ENCODE measurements around the gene DUOXA2.

DUOXA2 gene

DNA sequence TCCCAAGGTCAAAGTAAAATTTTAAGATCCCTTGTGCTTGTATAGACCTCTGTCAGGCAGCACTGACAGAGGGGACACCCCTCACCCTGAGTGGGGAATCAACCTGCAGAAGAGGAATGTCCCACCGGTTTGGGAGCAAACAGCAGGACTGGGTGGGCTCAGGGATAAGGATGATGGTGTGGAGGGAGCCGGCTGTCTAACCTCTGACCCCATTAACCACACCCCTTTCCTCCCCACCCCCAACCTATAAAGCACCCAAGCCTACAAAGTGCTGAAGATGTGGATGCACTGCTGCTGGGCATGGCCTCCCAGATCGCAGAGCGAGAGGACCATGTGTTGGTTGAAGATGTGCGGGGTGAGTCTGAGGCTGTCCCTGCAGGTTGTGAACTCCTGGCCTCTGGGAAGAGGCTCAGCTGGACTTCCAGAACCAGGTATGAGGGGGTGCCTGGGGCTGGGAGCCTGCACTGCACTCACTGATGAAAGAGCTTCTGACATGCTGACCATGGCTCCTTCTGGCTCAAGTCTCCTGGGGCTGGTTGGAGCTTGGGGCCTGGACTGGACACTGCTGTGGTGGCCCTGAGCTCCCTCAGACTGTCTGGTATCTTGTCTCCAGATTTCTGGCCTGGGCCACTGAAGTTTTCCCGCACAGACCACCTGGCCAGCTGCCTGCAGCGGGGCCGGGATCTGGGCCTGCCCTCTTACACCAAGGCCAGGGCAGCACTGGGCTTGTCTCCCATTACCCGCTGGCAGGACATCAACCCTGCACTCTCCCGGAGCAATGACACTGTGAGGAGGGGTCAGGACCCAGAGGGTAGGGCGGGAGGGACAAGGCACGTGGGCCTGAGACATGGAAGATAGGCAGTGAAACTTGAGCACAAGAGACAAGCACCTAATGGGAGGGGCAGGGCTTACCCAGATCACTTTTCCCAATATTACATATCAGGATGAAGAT, 25.0 kb downstream of the DUOXA2 start:
- DNase-seq: no peak

DNA sequence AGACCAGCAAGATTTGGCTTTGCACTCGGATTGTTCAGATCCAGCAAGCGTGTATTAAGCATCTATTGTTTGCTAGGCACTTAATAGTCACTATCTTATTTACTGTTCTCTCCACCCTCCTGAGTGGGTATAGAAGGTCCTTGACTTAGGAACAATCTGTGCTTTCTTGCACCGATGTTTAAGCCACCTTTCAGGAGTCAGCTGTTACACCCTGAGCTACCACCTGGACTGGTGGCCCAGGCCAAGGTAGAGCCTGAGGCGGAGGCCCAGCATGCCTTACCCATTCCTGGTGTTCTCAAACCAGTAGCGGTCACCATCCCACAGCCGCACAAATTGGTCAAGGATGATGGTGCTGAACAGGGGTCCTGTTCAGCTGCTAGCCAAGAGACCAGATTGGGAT, 25.6 kb downstream of the DUOXA2 start:
- no peak for DNase-seq

GRCh38 chr15:45140557-45141250, 26.6 kb downstream of the DUOXA2 start:
- DNase-seq: no peak

DNA sequence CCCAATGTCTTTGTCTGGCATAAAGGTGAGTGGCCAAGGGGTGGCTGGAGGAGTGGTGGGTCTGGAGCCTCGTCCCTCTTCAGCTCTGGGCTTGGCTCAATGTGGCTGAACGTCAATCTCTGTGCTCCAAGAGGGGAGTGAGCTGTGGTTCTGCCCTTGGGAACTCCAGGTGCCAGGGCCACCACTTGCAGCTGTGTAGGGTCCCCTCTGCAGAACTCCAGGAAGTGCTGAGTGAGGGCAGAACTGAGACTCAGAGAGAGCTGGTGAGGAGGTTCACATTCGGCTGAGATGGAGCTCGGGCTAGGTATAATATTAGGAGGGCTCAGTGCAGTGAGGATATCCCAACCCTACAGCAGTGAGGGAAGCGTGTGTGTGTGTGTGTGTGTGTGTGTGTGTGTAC, 27.3 kb downstream of the DUOXA2 start:
- DNase-seq: no peak

DNA sequence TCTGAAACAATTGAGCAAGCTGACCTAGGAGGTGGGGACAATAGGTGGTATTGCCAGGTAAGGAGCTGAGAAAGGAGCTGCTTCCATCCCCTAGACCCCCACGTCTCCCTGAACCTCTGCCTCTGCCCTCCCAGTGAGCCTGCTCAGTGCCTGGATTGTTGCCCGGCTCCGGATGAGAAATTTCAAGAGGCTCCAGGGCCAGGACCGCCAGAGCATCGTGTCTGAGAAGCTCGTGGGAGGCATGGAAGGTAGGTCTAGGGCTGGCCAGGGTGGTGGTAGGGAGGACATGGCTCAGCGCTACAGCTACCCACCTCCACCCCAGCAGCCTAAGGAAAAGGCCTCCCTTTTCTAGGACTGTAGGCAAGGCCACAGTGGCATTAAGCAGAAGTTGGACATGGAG, 28.9 kb downstream of the DUOXA2 start:
- DNase-seq: no peak

DNA sequence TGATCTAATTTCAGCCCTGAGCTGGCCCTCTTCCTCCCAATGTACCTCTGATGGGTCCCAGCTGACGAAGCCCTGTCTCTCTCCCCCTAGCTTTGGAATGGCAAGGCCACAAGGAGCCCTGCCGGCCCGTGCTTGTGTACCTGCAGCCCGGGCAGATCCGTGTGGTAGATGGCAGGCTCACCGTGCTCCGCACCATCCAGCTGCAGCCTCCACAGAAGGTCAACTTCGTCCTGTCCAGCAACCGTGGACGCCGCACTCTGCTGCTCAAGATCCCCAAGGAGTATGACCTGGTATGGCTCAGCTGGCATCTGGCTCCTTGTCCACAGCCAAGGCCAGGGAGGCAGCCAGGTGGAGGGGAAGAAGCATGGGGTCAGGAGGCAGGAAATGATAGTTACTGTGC, 29.8 kb downstream of the DUOXA2 start:
- no peak for DNase-seq

- no peak for DNase-seq
Measured at GRCh38 chr15:45144775-45145174, 30.6 kb downstream of the DUOXA2 start.

DNA sequence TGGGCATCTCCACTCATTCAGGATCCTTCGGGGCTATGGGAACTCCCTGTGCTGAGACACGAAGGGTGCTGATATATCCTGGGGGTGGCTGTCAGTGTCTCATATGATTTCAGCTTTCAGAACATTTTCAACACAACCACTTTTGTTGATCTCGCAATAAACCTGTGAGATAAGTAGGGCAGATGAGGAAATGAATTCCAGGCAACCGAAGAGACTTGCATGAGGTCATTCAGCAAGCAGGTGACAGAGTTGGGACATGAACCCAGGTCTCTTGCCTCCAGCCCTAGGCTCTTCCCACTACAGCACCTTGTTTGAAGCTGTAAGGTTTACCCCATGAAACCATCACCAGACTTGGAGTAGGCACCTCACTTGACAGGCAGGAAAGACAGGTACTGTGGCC, 32.3 kb downstream of the DUOXA2 start:
- no peak for DNase-seq

DNA sequence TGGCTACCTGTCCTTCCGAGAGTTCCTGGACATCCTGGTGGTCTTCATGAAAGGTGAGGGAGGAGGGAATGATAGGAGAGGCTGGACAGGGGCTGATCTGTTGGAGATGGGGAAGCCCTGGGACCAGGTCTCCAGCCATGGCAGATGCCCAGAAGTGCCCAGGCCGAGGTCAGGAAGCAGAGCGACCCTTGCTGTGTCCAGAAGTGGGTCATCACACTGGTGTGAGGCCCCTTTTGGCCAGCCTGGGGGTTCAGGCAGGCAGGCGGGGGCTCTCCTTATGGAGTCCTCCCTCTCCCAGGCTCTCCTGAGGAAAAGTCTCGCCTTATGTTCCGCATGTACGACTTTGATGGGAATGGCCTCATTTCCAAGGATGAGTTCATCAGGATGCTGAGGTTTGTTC, 33.5 kb downstream of the DUOXA2 start:
- DNase-seq: no peak

GRCh38 chr15:45148076-45149059, 34.2 kb downstream of the DUOXA2 start:
- DNase-seq: no peak

GRCh38 chr15:45149060-45149459, 34.9 kb downstream of the DUOXA2 start:
- no peak for DNase-seq

DNA sequence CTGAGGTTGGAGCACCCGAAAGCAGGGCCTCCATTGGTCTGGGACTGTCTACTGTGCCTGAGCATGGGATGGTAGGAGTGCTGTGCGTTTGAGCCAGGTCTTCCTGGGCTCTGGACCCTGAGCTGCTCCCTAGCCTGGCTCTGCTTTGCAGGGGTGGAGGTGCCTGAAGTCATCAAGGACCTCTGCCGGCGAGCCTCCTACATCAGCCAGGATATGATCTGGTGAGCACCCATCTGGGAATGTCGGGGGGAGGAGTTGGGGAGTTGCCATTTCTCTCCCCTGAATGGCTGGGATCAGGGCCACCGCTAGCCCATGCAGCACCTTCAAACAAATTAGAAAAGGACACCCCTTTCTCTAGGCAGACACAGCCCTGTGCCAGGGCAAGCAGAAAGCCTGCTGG, 36.4 kb downstream of the DUOXA2 start:
- DNase-seq: no peak

- no peak for DNase-seq
Measured at GRCh38 chr15:45150997-45151396, 36.9 kb downstream of the DUOXA2 start.

DNA sequence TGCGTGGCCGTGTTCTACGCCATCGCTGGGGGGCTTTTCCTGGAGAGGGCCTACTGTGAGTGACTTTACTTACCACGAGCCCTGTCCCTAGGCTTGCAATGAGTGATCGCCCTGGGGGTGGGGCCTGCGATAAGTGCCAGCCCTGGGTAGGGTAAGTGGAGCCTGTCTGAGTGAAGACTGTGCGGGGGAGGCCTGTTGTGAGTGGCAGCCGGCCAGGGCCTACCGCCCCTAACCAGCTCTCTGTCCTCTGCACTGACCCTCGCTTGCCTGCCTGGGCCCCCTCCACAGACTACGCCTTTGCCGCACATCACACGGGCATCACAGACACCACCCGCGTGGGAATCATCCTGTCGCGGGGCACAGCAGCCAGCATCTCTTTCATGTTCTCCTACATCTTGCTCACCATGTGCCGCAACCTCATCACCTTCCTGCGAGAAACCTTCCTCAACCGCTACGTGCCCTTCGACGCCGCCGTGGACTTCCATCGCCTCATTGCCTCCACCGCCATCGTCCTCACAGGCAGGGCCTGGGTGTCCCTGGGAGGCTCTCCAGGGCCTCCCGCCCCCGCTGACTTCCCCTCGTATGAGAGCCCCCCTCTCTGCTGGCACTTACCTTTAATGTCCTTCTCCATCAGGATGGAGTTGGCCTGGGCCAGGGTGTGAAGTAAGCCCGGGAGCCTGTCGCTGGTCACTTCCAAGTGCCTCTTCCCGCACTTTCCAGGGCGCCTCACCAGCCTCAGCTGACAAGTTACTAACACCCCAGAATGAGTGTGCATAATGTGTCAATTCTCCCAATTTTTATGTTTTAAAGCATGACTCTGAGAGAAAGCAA, 38.1 kb downstream of the DUOXA2 start:
- no peak for DNase-seq

DNA sequence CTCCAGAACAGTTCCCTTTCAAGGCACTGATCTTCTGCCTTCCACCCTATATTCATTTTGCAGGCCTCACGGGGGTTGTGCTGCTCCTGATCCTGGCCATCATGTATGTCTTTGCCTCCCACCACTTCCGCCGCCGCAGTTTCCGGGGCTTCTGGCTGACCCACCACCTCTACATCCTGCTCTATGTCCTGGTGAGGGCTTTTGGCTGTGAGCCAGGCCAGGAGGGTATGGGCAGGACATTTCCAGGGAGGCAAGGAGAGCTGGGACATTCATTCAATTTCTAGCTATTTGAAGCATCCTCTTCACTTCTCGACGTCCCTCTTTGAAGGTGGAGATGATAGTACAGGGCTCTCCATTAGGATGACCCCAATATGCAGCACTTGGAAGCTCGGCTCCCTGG, 41.6 kb downstream of the DUOXA2 start:
- no peak for DNase-seq

- DNase-seq: no peak
Measured at GRCh38 chr15:45156744-45157455, 42.8 kb downstream of the DUOXA2 start.

GRCh38 chr15:45157974-45158373, 43.8 kb downstream of the DUOXA2 start:
- no peak for DNase-seq

DNA sequence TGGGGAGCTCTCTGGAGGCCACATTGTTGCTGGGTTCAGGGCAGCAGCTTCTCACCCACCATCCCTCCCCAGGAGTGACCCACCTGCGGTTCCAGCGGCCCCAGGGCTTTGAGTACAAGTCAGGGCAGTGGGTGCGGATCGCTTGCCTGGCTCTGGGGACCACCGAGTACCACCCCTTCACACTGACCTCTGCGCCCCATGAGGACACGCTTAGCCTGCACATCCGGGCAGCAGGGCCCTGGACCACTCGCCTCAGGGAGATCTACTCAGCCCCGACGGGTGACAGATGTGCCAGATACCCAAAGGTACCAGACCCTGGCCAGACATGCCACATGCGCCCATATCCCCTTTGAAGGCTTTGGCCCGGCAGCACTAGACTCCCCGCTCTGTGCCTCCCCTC, 47.5 kb downstream of the DUOXA2 start:
- DNase-seq: no peak

DNA sequence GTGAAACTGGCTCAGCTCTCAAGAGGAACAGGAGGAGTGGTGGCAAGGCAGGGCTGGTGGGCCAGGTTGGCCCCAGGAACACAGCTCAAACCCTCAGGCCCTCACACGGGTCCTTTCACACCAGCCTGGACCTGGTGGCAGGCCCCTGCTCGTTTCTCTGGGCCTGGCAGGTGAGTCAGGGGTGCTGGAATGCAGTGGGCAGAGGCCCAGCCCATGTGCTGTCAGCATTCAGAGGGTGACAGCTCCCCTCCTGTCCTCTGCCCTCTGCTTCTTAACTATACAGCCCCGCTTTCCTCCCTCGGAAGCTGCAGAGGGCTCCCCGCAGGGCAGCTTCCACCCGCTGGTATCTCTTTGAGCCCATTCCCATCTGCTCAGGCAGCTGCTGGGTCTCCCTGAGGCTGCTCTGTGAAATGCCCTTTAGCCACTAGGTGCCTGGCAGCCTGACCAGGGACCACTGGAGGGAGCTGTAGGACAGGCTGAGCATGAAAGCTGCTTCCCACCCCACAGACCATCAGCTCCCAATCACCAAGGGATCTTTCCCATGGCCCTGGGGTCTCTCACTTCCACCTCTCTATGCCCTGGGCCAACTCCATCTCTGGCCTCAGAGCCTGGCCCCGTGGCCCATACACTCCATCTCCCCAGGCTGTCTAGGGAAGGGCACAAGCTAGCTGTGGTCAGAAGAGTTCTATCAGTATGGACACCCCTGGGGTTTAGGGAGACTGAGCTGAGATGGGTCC, 48.8 kb downstream of the DUOXA2 start:
- DNase-seq: peak; percentile 60 to 61

DNA sequence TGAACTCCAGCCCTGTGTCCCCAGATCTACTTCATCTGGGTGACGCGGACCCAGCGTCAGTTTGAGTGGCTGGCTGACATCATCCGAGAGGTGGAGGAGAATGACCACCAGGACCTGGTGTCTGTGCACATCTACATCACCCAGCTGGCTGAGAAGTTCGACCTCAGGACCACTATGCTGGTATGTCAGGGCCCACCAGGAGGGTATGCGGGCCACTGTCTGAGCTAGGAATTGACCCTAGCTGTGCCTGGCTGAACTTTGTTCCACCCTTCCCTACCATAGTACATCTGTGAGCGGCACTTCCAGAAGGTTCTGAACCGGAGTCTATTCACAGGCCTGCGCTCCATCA, 49.4 kb downstream of the DUOXA2 start:
- DNase-seq: no peak

GRCh38 chr15:45164914-45165313, 50.8 kb downstream of the DUOXA2 start:
- no peak for DNase-seq
